Lung (tissue), 12 donors: ENCODE data around the gene TNFRSF12A. TPM values are rescaled to one million over a fixed set of nuclear protein-coding genes. Genes with fewer than 3 reads are reported as not detected.
A peak's percentile ranks its signal among the peaks of the same experiment; 100 is the strongest.

Experiments used
- ATAC-seq: fragments of 200-7000 bp; cut with Tn5 transposase; one replicate; pipeline ENCODE4 v1.9.1; 2020; ENCODE audit warnings: moderate number of reproducible peaks; ENCODE audit not compliant: insufficient read depth, low FRiP score
- DNase-seq, 3 donors: peaks; one replicate each; pipeline ENCODE4 v3.0.0-alpha.2; 2013 to 2017
- H3K27ac ChIP-seq, 2 donors: one replicate each; pipeline ENCODE4 v1.5.1; 2013; ENCODE audit warnings: mild to moderate bottlenecking in 2 of 2, moderate library complexity in 2 of 2, control low read depth in 1 of 2, inconsistent platforms in 1 of 2, low read depth in 1 of 2, low read length in 1 of 2
- H3K27me3 ChIP-seq, 3 donors: one replicate each; pipeline ENCODE4 v1.5.1; 2013; ENCODE audit warnings: low read length in 2 of 3; ENCODE audit not compliant: control insufficient read depth in 3 of 3, insufficient read depth in 3 of 3
- H3K36me3 ChIP-seq, 4 donors: one replicate each; pipeline ENCODE4 v1.5.1; 2013; ENCODE audit warnings: low read length in 4 of 4, mild to moderate bottlenecking in 1 of 4, moderate library complexity in 1 of 4; ENCODE audit not compliant: control insufficient read depth in 4 of 4, insufficient read depth in 4 of 4
- H3K4me1 ChIP-seq, 5 donors: one replicate each; pipeline ENCODE4 v1.5.1; 2013; ENCODE audit warnings: low read length in 5 of 5, mild to moderate bottlenecking in 2 of 5, moderate library complexity in 1 of 5; ENCODE audit not compliant: control insufficient read depth in 5 of 5, insufficient read depth in 5 of 5
- H3K4me3 ChIP-seq: one replicate; pipeline ENCODE4 v1.5.1; 2013; ENCODE audit warnings: mild to moderate bottlenecking, control low read depth, moderate library complexity
- H3K9ac ChIP-seq, 2 donors: one replicate each; pipeline ENCODE4 v1.5.1; 2013; ENCODE audit warnings: low read length in 2 of 2, control low read depth in 1 of 2; ENCODE audit not compliant: insufficient read depth in 1 of 2
- H3K9me3 ChIP-seq, 4 donors: one replicate each; pipeline ENCODE4 v1.5.1; 2013; ENCODE audit warnings: low read length in 3 of 4, mild to moderate bottlenecking in 1 of 4, moderate library complexity in 1 of 4; ENCODE audit not compliant: control insufficient read depth in 4 of 4, insufficient read depth in 3 of 4
- WGBS, 2 donors: extraction: QIAGEN DNeasy Blood & Tissue Kit; methylation state at CpG; one replicate each; pipeline ENCODE4 v1.1.7; 2013; 5-methylcytosine and 5-hydroxymethylcytosine counted together
- polyA plus RNA-seq, 2 donors: library from polyadenylated mRNA; stranded (reverse); fragments of 200-250 nt; gene quantifications; one replicate each; pipeline ENCODE4 v1.2.1, GENCODE V29; 2013
- total RNA-seq, 2 donors: library from RNA; depleted of rRNA in 1 of 2; stranded (reverse); fragments of >200 nt in 1 of 2; gene quantifications; one replicate each; pipeline ENCODE4 v1.2.1, GENCODE V29; 2014 to 2021
- TF ChIP-seq, protein P1 (sequence below): IDR thresholded peaks from 2 replicates; pipeline ENCODE4 v1.5.1; 2012; ENCODE audit warnings: mild to moderate bottlenecking; ENCODE audit errors: control extremely low read depth, extremely low read depth
- donor health status: control.
- donor health status: control.
- donor health status: Bipolar disorder and iron deficiency.
- donor health status: healthy.
- donor health status: DM: yes; HTN: yes; CAD: no.

The TNFRSF12A gene
- total and polyA plus RNA-seq, 4 donors, result 19.1 to 192 (median 119) TPM

DNA sequence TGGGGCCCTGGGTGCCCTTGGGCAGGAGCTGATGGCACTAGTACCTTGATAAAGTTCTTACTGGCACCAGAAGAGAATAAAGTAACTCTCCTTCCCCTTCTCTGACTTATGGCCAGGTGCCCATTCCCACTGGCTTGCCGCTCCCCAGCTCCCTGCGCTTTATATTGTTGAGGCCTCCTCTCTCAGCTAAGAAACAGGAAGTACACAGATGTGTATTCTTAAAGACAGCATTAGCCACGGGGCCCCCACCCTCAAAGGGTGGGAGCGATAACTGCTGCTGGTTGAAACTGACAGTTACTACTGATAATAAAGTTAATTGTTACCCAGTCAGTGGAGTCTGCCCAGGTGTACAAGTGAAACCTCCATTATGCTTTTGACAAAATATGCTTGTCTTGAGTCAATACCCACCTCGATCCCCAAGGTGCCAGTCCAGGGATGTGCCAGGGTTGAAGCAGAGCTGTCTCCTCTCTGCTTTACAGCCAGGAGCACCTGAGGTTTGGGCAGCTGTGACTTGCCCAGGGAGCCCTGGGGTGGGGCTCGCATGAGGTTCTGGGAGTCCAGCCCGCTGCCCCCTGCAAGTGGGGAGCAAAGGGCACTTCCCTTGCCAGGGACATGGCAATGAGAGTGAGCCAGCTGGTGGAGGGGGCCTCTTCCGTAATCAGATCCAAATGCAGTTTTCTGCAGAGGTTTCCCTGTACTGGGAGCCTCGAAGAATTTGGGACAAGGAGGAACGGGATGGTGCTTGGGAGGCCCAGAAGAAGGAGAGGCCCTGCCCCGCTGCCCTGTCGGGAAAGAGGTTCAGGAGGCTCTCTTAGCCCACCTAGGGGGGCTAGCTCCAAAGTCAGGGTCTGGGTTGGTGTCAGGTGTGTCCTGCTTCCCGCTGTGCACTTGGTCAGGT is 12.9 kb upstream of the TNFRSF12A start:
- ATAC-seq, result no peak
- TF ChIP-seq, protein P1, sequence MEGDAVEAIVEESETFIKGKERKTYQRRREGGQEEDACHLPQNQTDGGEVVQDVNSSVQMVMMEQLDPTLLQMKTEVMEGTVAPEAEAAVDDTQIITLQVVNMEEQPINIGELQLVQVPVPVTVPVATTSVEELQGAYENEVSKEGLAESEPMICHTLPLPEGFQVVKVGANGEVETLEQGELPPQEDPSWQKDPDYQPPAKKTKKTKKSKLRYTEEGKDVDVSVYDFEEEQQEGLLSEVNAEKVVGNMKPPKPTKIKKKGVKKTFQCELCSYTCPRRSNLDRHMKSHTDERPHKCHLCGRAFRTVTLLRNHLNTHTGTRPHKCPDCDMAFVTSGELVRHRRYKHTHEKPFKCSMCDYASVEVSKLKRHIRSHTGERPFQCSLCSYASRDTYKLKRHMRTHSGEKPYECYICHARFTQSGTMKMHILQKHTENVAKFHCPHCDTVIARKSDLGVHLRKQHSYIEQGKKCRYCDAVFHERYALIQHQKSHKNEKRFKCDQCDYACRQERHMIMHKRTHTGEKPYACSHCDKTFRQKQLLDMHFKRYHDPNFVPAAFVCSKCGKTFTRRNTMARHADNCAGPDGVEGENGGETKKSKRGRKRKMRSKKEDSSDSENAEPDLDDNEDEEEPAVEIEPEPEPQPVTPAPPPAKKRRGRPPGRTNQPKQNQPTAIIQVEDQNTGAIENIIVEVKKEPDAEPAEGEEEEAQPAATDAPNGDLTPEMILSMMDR, result no peak
- peak overlapping the region in 1 of 2 donors; percentile 29 for H3K9ac ChIP-seq
- DNase-seq, result no peak
- peak overlapping the region in 1 of 2 donors; percentile 30 for H3K27ac ChIP-seq
- peaks cover 0 to 40% (median 15%) of the 10 kb centered on the region in 3 donors for H3K27me3 ChIP-seq
- WGBS, 2 donors, result 21 to 48% methylated on average over 13 of the region's 13 CpGs
- no peak overlapping the region for H3K4me3 ChIP-seq
- no peaks in the 10 kb centered on the region for H3K36me3 ChIP-seq
- H3K4me1 ChIP-seq, result peaks cover 0 to 26% (median 2%) of the 10 kb centered on the region in 5 donors
- H3K9me3 ChIP-seq, result peaks cover 0 to 2% (median 0%) of the 10 kb centered on the region in 4 donors

DNA sequence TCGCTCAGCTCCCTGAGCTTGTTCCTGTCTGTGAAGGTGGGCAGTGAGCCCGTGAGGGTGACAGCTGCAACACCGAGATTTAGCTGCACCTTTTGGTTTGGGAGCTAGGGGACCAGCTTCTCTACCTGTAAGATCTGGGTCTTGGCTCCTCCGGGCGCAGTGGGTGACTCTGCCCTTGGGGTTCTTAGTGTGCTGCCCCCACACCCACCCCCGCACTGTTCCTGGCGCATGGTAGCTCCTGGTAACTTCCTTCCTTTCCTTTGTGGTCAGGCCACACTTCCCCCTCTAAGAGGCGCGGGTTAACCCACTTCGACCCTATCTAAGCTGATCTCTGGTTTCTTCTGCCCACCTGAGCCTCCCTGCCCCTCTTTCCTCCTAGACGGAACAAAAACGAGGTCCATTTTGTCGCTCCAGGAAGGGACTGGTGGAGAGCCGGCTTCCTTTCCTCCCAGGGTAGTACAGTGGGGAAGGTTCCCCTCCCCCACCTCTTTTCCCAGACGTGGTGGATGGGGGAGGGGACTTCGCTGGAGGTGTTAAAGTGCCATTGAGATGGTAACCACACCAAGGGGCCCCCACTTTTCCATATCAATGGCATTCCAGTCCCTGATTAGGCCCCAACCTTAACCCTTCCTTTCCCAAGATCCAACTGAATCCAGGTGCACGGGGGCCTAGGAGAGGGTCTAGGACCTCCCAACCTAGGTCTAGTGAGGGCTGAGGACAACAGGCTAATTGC is 12.0 kb upstream of the TNFRSF12A start:
- peak overlapping the region in 1 of 2 donors; percentile 7 for H3K27ac ChIP-seq

DNA sequence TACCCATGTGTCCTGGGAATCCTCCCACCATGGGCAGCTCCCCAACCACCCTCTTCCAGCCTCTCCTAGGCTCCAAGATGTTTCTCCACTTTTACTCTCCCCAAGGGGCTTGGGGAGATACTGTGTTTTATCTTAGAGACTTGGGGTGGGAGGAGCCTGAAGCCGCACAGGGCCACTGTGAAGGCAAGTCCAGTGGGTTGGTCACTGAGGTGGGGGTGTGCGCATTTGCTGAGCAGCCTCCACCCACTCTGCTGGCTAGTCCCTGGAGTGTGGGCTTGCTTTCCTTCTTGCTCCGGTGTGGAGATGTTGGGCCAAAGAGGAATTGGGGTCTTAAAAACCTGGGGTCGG is 11.5 kb upstream of the TNFRSF12A start:
- no peak overlapping the region for H3K4me3 ChIP-seq
- DNase-seq, result peak in 1 of 3 donors; percentile 48
- no peaks in the 10 kb centered on the region for H3K36me3 ChIP-seq
- 62 to 66% methylated on average over 4 of the region's 4 CpGs for WGBS, 2 donors
- H3K27ac ChIP-seq, result peak overlapping the region in 1 of 2 donors; percentile 65
- TF ChIP-seq, protein P1, result no peak
- H3K9me3 ChIP-seq, result peaks cover 0 to 2% (median 0%) of the 10 kb centered on the region in 4 donors
- ATAC-seq, result no peak
- H3K4me1 ChIP-seq, result peaks cover 0 to 33% (median 2%) of the 10 kb centered on the region in 5 donors
- peaks cover 0 to 43% (median 26%) of the 10 kb centered on the region in 3 donors for H3K27me3 ChIP-seq
- no peak overlapping the region for H3K9ac ChIP-seq

More for the DNA sequence above, 12.0 kb upstream of the TNFRSF12A start:
- Histone ChIP-seq H3K9ac (peak overlapping the region in 1 of 2 donors; percentile 29), H3K9me3 (peaks cover 0 to 2% (median 0%) of the 10 kb centered on the region in 4 donors), H3K36me3 (no peaks in the 10 kb centered on the region), H3K4me1 (peaks cover 0 to 29% (median 2%) of the 10 kb centered on the region in 5 donors), H3K27me3 (peaks cover 0 to 41% (median 22%) of the 10 kb centered on the region in 3 donors), H3K4me3 (no peak overlapping the region)
- ATAC-seq (no peak), DNase-seq (peak in 2 of 3 donors; percentile 60 to 81)
- TF ChIP-seq, protein P1, result no peak
- WGBS, 2 donors, result 6 to 15% methylated on average over 17 of the region's 17 CpGs
